Fibroblast of skin of left quadriceps (primary cell): ENCODE data around the gene DTD1.
A peak's percentile ranks its signal among the peaks of the same experiment; 100 is the strongest.

Experiments
- DNase-seq, 2 experiments: peaks; one replicate each; pipeline ENCODE4 v3.0.0-alpha.2; 2013; ENCODE audit warnings: low read depth in 2 of 2

DTD1 gene

DNA sequence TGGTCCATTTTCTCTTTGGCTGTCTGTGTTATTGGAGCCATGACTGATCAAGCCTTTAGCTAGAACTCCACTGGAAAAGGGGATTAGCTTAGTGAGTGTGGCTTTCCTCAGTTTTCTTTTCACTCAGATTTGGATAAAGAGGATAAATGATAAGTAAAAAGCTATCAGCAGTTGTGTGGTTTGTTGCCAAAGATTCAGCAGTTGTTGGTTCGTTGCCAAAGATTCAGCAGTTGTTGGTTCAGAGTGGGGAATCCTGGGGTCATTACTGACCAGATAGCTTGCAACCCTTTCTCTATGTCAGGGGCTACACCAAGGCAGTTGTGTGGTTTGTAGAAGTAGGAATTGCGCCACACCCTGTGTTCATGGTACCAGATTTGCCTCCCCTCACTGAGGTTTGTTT lies 118.1 kb downstream of the DTD1 start:
- DNase-seq, result no peak

DNA sequence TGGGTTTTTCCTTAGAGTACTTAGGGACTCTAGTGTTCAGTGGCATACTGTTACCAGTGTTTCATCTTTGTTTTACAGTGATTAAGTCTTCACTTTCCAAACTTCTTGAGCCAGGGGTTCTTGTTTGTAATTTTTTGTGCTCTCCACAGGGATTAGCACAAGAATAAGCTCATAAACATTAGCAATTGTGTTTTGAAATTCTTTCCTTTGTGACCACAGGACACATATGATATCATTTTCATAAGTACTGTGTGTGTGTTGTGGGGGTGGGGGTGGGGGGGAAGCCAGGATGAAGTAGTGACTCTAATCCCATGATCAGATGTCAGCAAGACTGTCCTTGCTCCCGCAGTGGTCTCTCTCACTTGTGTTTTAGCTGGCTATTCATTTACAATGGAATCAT lies 124.3 kb downstream of the DTD1 start:
- DNase-seq, result no peak

DNA sequence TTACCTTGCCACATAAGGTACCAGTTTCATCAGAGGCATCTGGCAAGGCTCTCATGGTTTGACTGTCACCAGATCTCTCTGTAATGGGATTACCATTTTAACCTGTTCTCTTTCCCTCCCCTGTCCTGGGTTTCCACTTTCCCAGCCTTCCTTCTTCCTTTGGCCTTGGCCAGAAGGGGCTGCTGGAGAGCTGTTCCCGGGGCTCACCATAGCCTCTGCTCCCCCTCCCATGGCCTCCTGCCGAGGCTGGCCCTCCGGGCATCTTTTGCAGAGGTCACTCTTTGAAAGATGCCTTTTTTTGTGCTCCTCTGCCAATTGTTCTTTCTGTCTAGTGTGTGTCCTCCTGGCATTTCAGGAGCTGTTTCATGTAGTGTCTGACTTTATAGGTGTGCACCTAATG lies 125.0 kb downstream of the DTD1 start:
- no peak for DNase-seq

DNA sequence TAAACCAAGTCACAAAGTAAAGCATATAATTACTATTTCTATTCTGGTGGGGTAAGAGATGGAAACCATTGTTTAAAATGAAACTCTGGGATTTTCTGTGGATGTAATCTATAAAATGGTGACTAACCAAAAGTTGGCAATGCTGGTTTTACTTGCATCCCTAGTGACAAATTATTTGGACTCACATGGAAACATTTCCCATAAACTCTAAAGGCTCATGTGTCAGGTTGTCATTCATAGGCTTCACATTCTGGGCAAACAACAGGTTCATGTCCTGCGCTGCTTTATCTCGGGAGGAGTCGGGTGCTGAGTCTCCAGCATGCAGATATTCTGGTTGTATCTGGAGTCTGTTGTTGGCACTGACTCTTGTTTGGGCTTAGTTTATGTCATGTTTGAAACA lies 127.7 kb downstream of the DTD1 start:
- no peak for DNase-seq

DNA sequence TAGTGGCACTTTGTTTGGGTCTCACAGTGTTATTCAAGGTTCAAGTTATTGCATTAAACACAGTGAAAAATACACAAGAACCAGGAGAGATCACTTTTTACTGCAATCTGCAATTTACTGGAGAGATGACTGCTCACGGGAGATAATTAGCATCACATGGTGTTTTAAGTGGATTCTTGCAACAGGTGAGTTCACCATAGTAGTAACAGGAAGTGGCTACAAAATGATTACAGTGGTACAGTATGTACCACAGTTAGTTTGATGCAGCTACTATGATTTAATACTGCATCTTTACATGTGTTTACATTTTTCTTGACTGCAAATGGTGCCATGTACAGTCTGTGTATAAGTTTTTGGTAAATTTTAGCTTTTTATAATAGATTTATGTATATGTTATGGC lies 129.2 kb downstream of the DTD1 start:
- DNase-seq, result no peak

DNA sequence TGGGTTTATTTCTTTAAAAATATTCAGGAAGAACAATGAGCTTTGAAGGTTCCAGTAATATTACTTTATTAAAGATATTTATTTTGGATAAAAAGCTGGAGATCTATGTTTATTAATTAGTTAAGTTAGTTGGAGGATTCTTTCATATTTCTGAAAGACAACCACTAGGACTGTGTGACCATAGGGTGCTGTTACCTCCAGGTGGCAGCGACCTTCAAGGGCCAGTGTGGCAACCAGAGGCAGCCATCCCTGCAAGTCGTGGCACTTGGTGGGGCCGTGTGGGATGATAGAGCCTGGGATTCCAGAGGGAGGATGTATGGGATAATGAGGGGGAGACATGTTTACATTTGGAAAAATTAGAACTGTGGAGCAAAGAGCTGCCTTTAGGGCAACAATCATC lies 130.3 kb downstream of the DTD1 start:
- DNase-seq, result no peak

DNA sequence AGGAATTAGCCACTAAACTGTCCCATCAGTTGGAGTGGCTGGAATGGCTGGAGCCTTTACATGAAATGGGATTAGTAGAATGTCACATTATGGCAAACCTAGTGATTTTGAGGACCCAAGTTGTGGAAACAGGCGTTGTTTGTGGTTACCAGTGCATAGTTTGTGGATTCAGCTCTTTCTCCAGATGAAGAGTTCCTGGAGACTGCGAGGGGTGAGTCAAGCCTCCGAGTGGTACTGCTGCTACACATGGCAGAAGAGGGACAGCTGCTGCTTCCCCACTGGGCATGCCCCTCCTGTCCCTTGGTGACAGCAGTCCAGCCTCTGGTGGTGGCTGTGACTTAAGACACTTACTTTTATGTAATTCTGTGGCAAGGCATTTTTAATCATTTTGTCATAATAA lies 131.6 kb downstream of the DTD1 start:
- DNase-seq, result no peak

DNA sequence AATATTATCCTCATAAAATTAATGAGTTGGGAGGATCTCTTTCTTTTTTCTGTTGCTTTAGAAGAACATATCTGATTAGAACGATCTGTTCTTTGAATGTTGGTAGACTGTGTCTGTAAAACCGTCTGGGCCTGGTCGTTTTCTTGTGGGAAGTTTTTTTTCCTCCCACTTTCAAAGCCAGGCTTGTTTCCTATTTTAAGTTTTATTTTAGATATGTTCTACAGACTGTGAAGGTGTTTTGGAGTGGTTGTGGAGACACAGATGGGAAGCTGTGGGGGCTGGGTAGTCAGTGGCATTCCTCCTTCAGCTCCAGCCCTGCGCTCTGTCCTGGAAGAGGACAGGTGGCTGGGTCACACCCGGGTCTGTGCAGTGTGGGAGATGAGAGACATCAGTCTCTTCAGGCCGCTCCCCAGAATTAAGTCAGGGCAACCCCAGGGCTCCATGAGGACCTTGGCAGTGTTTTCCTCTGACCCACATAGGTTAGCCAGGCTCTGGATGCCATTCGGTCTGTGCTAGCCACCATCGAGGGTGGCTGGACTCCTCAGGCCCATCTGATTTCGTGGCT lies 133.8 kb downstream of the DTD1 start:
- DNase-seq, result no peak

DNA sequence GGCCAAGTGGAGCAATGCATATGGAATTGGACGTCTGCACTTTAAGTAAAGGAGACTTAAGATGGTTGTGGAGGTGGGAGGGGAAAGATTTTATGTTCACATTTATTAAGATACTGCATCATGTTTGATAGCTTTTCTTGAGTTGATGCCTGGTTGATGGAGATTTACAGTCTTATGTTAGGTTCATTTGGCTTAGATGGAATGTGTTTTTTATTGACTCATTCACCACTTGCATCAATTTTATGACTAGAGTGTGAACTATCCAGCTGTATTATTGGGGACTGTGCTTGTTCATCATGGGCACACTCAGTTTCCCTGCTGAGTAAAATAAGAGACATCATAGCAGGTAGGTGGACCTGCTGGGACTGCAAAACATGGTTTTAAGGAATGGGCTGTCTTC lies 134.5 kb downstream of the DTD1 start:
- DNase-seq, result no peak

DNA sequence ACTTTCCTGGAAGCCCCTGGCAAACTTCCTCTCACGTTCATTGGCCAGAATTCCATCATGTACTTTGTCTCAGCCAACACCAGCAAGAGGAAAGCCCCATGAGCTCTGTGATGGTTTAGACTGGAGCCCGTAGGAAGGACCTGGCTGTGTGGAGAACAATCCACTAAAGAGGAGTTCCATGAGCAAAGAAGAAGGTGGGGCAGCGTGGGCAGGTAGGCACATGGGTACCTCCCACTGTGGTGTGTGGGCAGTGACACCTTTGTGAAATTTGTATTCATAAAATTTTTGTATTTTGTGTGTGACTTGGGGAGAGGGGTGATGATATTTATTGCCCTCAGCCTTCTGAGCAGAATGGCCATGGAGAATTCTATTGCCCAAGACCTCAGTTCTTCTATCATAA lies 136.2 kb downstream of the DTD1 start:
- no peak for DNase-seq

DNA sequence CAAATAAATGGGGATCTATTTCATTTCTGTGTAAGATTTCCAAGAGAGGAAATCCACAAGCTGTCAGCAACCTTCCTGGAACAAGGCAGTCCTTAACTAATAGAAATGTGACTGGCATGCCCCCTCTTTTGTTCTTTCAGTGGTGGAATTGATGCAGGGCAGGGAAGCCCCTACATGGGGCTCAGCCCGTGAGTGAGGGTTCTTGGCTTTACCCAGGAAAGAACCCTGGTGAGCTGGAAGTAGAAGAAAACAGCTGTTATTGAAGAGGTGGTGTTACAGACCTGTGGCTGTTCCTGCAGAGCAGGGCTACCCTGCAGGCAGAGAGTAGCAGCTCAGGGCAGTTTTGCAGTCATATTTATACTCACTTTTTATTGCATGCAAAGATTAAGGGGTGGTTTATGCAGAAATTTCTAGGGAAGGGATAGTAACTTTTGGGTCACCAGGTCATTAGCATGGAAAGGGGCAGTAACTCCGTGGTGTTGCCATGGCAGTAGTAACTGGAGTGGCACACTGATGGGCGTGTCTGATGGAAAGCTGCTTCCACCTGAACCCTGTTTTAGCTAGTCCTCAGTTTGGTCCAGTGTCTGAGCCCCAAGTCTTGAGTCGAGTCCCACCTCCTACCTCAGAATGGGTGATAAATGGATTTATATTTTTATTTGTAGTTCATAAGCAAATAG lies 137.1 kb downstream of the DTD1 start:
- DNase-seq, result no peak

DNA sequence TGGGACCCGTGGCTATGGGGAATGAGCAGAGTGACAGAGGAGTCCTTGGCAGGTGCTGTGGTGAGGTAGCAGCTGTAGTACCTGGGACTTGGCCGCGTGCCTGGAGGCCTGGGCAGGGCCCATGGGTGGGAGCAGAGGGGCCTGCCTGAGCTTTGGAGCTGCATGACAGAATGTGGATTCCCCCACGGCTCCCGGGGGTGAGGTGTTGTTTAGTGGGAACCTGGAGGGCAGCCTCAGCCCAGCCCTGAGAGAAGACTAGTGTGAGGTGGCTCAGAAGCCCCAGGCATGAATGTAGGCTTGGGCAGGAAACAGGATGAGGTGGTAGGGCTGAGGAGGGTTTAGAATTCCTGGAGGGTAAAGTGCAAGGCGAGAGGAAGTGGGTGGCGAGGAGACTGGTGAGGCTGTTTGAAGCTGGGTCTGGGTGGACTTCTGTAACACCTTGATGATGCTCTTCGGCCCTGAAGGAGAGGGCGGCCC lies 139.2 kb downstream of the DTD1 start:
- no peak for DNase-seq

DNA sequence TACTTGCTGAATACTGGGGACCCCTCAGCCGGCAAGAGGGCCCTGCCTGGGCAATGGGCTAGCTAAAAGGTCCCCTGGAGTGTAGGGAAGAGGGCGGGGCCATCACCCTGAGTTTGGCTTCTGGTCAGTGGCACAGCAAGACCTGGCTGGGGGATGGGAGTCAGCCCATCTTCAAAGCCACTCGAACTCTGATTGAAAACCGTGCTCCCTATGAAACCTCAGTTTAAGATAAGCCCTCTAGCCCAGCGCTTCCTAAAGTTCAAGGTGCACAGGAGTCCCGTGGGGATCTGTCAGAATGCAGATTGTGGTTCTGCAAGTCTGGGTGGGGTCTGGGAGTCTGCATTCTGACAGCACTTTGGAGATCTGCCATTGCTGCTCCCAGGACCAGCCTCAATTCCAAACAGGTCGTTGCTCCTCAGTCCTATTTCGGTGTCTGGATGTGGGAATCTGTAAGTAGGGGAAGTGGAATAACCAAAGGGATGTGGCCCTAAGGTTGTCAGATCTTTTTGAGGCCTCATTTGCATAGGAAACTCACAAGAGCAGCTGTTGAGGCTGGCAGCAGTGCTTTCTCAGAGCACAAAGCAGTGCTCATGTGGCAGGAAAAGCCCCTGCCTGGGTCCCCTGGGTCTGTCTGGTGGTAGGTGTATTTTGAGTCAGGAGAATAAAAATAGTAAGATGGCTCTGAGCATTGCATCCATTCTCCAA lies 140.5 kb downstream of the DTD1 start:
- DNase-seq, result no peak

DNA sequence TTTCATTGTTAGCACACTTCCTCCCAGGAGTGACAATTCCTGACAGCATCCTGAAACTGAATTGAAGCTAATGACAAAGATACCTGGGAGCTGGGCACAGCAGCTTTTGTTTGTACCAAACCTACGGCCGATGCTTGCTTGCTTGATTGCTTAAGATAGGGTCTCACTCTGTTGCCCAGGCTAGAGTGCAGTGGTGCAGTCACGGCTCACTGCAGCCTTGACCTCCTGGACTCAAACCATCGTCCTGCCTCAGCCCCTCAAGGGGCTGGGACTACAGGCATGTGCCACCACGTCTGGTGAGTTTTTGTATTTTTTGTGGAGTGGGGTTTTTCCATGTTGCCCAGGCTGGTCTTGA lies 141.0 kb downstream of the DTD1 start:
- no peak for DNase-seq

DNA sequence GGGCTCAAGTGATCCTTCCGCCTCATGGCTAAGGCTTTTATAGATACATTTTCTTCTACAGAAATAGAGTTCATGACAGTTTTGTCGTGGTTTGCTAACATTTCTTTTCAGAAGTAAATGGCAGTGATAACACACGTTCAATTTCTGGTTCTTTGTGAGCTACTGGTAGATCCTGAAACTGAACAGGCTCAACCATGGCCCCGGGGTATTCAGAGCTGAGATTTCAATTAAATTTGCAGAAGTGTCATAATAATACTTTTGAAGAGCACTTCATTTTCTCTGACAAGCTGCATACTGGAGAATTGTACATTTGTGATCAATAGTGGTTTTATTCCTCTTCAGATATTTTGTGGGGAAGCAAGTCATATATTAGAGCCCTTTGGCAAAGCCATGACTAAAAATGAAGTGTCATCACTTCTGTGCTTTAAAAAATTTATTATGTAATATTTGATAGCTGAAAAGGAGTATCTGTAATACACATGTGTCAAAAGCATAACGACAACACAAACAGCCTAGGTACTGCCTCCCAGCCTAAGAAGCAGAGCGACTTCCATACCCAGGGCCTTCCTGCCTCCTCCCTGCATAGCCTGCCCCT lies 141.5 kb downstream of the DTD1 start:
- DNase-seq, result no peak

DNA sequence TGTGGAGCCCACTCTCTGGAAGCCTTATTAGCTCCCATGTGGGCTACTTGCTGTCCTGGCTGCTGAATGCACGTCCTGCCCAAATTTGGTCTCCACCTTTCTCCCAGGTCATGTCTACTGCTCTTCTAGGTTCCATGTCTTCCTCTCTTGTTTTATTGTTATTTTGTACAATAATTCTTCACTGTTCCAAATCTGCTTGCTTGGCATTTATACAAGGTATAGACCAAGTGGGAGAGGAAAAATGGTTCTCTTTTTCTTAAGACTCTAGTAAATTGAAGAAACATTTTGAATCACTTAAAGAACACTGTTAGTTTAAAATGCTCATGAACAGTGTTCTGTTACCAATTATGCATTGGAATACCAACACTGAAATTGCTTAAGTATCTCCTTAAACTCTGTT lies 144.1 kb downstream of the DTD1 start:
- DNase-seq, result no peak

DNA sequence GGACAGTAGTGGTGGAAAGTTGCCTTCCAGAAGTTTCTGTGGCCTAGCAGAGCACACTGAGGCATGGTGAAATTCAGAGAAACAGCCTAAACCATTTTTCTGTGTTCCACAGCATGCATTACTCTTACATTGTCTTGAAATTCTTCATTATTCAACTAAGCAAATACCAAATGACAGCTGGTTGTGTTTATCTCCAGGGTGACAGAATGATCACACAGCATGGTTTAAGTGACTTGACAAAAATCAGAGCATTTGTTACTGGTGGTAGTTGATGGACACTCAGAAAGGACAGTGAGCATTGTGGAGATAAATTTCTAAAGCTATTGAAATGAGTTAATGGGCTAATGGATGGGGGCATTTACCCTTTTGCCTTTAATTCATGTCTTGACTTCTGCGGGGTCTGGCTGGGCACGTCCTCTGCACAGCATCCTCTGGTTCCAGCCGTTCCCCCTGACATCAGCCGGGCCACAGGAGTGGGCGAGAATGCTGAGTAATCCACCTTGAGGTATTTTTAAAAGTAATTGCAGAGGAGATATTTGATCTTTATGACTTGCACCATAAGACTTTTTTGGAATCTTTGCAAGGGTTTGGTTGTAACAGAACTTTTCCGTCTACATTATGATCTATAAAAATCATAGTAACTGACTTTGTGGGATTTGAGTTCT lies 146.8 kb downstream of the DTD1 start:
- no peak for DNase-seq

DNA sequence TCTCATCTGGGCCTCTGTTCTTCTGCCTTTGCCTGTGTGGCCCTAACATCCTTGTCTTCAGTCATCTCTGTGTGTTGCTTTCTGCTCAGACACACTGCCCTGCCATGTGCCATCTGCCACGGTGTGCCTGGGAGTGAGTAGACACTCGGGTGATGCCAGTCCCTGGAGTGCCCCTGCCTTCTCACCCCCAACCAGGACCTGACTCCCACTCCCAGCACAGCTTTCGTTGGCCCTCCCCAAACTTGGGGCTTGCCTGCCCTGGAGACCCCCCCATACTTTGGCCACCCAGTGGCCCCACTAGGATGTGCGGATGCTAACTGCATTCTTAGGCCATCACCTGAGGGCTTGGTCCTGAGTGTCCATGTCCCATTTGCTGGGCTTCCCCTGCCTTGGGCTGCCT lies 149.3 kb downstream of the DTD1 start:
- DNase-seq, result no peak

DNA sequence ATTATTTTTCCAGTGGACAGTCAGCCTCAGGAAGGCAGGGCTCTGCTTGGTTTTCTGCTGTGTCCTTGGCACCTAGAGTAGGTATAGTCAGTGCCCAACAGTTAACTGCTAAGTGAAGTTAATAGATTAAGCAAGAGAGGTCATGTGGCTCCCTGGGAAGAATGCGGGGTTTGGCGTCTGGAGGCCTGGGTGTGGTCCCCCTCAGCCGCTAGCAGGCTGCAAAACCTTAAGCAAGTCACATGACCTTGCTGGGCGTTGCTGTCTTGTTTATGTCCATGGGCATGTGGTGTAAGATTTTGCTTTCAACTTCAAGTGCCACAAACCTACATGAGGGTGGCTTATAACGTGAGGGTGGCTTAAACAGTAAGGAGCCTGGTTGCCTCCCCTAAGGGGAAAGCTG lies 150.2 kb downstream of the DTD1 start:
- DNase-seq, result no peak

DNA sequence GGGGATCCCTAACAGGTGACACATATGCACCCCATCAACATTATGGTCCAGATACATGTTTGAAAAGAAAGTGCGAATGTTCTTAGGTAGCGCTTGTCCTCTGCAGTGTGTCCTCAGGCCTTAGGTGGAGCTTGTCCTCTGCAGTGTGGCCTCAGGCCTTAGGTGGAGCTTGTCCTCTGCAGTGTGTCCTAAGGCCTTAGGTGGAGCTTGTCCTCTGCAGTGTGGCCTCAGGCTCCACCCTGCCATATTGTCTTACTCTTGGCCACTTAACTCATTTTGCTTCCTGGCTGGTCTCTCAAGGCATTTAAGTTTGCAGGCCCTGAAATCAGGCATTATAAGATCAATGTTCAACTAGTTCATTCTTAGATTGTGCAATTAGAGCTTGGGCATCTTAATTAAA lies 151.0 kb downstream of the DTD1 start:
- no peak for DNase-seq

DNA sequence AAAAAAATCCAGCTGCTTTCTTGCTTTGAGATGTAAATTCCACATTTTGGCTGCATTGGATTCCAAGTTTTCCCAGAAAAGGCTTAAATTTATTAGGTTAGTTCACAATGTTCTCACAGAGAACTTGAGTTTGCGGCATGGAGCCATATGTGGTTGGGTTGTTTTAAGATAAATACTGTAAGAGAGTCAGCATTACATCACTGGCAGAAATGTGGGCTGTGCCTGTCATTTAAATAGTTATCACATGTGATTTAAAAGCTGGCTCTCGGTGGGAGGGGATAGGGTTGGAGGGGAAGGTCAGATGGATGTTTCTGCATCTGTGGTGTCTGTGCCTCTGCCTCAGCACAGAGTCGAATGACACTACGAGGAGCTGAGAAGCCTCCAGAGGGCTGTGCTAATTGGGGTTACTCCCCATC lies 151.9 kb downstream of the DTD1 start:
- peak; percentile 90 to 92 for DNase-seq

DNA sequence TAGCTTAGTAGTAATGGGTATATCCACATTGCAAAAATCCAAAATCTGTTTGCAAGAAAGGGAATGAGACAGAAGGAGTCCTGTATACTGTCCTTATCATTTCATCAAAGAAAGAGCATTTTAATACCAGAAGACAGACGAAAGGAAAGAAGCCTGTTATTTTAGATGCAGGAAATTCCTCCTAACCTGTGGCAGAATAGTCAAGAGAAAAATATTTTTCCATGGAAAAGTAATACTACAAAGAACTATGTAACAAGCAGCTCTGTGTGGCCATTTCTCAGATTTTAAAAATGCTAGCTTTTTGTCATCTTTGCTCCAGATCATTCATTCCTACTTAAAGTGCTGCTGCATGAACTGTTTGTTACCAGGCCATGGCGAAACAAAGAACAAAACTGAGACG lies 152.9 kb downstream of the DTD1 start:
- no peak for DNase-seq

DNA sequence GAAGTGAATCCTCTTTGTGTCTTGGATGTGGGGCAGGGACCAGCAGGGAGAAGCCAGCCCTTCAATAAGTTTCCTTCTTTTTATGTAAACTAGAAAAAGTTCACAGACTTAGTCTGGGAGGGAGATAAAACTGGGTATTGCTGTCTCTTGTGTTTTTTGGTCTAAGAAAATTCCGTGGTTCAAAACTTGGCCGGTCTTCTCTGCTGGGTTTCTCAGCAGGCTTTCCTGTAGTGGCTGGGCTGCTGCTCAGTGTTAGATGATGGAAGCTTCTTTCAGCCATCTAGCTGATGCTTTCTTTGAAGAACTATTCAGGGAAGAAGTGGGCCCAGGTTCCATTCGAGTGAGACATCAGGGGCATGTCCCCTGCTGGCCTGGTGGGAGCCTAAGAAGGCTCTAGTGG lies 155.0 kb downstream of the DTD1 start:
- DNase-seq, result no peak
